Smooth muscle cell (in vitro differentiated cells): ENCODE results near the gene RAF1. TPM values are rescaled to one million over a fixed set of nuclear protein-coding genes. Genes with fewer than 3 reads are reported as not detected.

Experiments used
- DNase-seq: peaks from one replicate; lab custom pipeline; 2025; ENCODE audit not compliant: unreplicated experiment; lab: John Stamatoyannopoulos, UW
- H2AFZ ChIP-seq: fragments of 200-600 bp; sonication (generic); 2 replicates; pipeline ENCODE4 v1.6.0; 2016; ENCODE audit warnings: antibody characterized with exemption, low read depth, mild to moderate bottlenecking
- H3F3A ChIP-seq: fragments of 200-600 bp; sonication (generic); 2 replicates; pipeline ENCODE4 v1.6.0; 2017; ENCODE audit warnings: antibody characterized with exemption, low read depth
- H3K27ac ChIP-seq: fragments of 200-600 bp; sonication (generic); 2 replicates; pipeline ENCODE4 v1.5.1; 2016; ENCODE audit warnings: low read depth, mild to moderate bottlenecking
- H3K27me3 ChIP-seq: fragments of 200-600 bp; sonication (generic); 2 replicates; pipeline ENCODE4 v1.6.1; 2016; ENCODE audit warnings: low read depth, mild to moderate bottlenecking
- H3K36me3 ChIP-seq: fragments of 200-600 bp; sonication (generic); 2 replicates; pipeline ENCODE4 v1.5.1; 2016; ENCODE audit warnings: low read depth
- H3K4me1 ChIP-seq: fragments of 200-600 bp; sonication (generic); 2 replicates; pipeline ENCODE4 v1.5.1; 2016; ENCODE audit warnings: low read depth
- H3K4me2 ChIP-seq: fragments of 200-600 bp; sonication (generic); 2 replicates; pipeline ENCODE4 v1.6.0; 2016; ENCODE audit warnings: mild to moderate bottlenecking
- H3K4me3 ChIP-seq: fragments of 200-600 bp; sonication (generic); 2 replicates; pipeline ENCODE4 v1.5.1; 2016; ENCODE audit warnings: mild to moderate bottlenecking
- H3K79me2 ChIP-seq: fragments of 200-600 bp; sonication (generic); 2 replicates; pipeline ENCODE4 v1.6.0; 2016; ENCODE audit warnings: low read depth, mild to moderate bottlenecking
- H3K9ac ChIP-seq: fragments of 200-600 bp; sonication (generic); 2 replicates; pipeline ENCODE4 v1.6.0; 2016; ENCODE audit warnings: low read depth
- H3K9me3 ChIP-seq: fragments of 200-600 bp; sonication (generic); replicated peaks from 2 replicates; pipeline ENCODE4 v1.5.1; 2016; ENCODE audit warnings: low read depth
- H4K20me1 ChIP-seq: fragments of 200-600 bp; sonication (generic); 2 replicates; pipeline ENCODE4 v1.6.0; 2016; ENCODE audit warnings: low read depth
- CTCF ChIP-seq: fragments of 200-600 bp; sonication (generic); IDR thresholded peaks from 2 replicates; pipeline ENCODE4 v1.5.1; 2017; ENCODE audit warnings: borderline replicate concordance, mild to moderate bottlenecking, antibody characterized with exemption; ENCODE audit not compliant: insufficient read depth, poor library complexity, severe bottlenecking
- WGBS: methylation state at CpG from one replicate; pipeline ENCODE4 v1.1.7; 2016; ENCODE audit warnings: low lambda C conversion rate; 5-methylcytosine and 5-hydroxymethylcytosine counted together
- polyA plus RNA-seq: library from polyadenylated mRNA; unstranded; fragments of >200 nt; fragmentation: Nextera tagmentation; extraction: Ambion mirVana; gene quantifications from 2 replicates; pipeline ENCODE4 v1.2.1, GENCODE V29; 2016
- total RNA-seq: library from RNA; depleted of rRNA; stranded (reverse); fragments of >200 nt; gene quantifications from 2 replicates; pipeline ENCODE4 v1.2.3, GENCODE V29; 2014

The RAF1 gene
- total and polyA plus RNA-seq, 2 experiments from 2014 or later: 48.4 to 75.4 TPM

GRCh38 chr3:12611117-12611516 lies 52.8 kb downstream of the RAF1 start:
- H3K9me3 ChIP-seq: no peaks in the 10 kb centered on the region
- peaks cover 73% of the 10 kb centered on the region for H4K20me1 ChIP-seq
- H3K4me1 ChIP-seq: no peaks in the 10 kb centered on the region
- H3K9ac ChIP-seq: no peak overlapping the region
- H2AFZ ChIP-seq: no peak overlapping the region
- no peak for DNase-seq
- H3K4me2 ChIP-seq: no peak overlapping the region
- no peaks in the 10 kb centered on the region for H3F3A ChIP-seq
- no peaks in the 10 kb centered on the region for H3K27me3 ChIP-seq
- no peak for TF ChIP-seq CTCF
- H3K4me3 ChIP-seq: no peak overlapping the region
- peaks cover 38% of the 10 kb centered on the region for H3K79me2 ChIP-seq
- WGBS: 92% methylated on average over 5 of the region's 5 CpGs
- H3K27ac ChIP-seq: no peak overlapping the region
- H3K36me3 ChIP-seq: peaks cover 17% of the 10 kb centered on the region

- Histone ChIP-seq H3K27ac (no peak overlapping the region), H3K36me3 (peaks cover 20% of the 10 kb centered on the region)
Measured at GRCh38 chr3:12608376-12608775, 55.5 kb downstream of the RAF1 start.

GRCh38 chr3:12603969-12604368 lies 59.9 kb downstream of the RAF1 start:
- Histone ChIP-seq H3K9ac (no peak overlapping the region), H3K4me1 (no peaks in the 10 kb centered on the region), H3K9me3 (no peaks in the 10 kb centered on the region), H3K79me2 (no peaks in the 10 kb centered on the region), H3K36me3 (peaks cover 34% of the 10 kb centered on the region), H2AFZ (no peak overlapping the region), H3K27ac (no peak overlapping the region), H4K20me1 (peaks cover 42% of the 10 kb centered on the region), H3K27me3 (no peaks in the 10 kb centered on the region), H3F3A (no peaks in the 10 kb centered on the region), H3K4me2 (no peak overlapping the region), H3K4me3 (no peak overlapping the region)
- DNase-seq: no peak
- 91% methylated on average over 2 of the region's 2 CpGs for WGBS
- no peak for TF ChIP-seq CTCF

More at GRCh38 chr3:12608376-12608775, 55.5 kb downstream of the RAF1 start:
- H2AFZ ChIP-seq: no peak overlapping the region
- peaks cover 63% of the 10 kb centered on the region for H4K20me1 ChIP-seq
- no peak overlapping the region for H3K9ac ChIP-seq
- no peak for DNase-seq
- no peaks in the 10 kb centered on the region for H3K4me1 ChIP-seq
- TF ChIP-seq CTCF: no peak
- H3K9me3 ChIP-seq: no peaks in the 10 kb centered on the region
- no peak overlapping the region for H3K4me2 ChIP-seq
- H3K4me3 ChIP-seq: no peak overlapping the region
- no peaks in the 10 kb centered on the region for H3F3A ChIP-seq
- H3K27me3 ChIP-seq: no peaks in the 10 kb centered on the region
- 96% methylated on average over 1 of the region's 1 CpG for WGBS
- peaks cover 19% of the 10 kb centered on the region for H3K79me2 ChIP-seq

- no peak overlapping the region for H3K27ac ChIP-seq
- H3K4me2 ChIP-seq: no peak overlapping the region
- H3K27me3 ChIP-seq: no peaks in the 10 kb centered on the region
- H3F3A ChIP-seq: no peaks in the 10 kb centered on the region
- no peaks in the 10 kb centered on the region for H3K9me3 ChIP-seq
- no peak overlapping the region for H3K9ac ChIP-seq
- DNase-seq: no peak
- H3K4me1 ChIP-seq: no peaks in the 10 kb centered on the region
- peaks cover 38% of the 10 kb centered on the region for H4K20me1 ChIP-seq
- no peaks in the 10 kb centered on the region for H3K79me2 ChIP-seq
- TF ChIP-seq CTCF: no peak
- H2AFZ ChIP-seq: no peak overlapping the region
- H3K4me3 ChIP-seq: no peak overlapping the region
- 89% methylated on average over 1 of the region's 1 CpG for WGBS
- H3K36me3 ChIP-seq: peaks cover 33% of the 10 kb centered on the region
Measured at GRCh38 chr3:12601072-12601471, 62.8 kb downstream of the RAF1 start.
